GM12864 (cell line): ENCODE measurements around the gene SCNN1A.
"Not testable (repeated sequence)": the region's sequence is repeated elsewhere in the genome, so short reads cannot be mapped to it uniquely, and the experiment has no call there.

Experiments used
- DNase-seq: peaks from one replicate; pipeline ENCODE4 v3.0.0-alpha.2; 2011; ENCODE audit warnings: low read depth
- H3K4me3 ChIP-seq: 2 replicates; pipeline ENCODE4 v1.5.1; 2011; ENCODE audit warnings: mild to moderate bottlenecking, low read depth, low read length, control low read depth
- TF ChIP-seq, protein P1 (sequence below): IDR thresholded peaks from 2 replicates; pipeline ENCODE4 v1.5.1; 2011; ENCODE audit warnings: low read depth, mild to moderate bottlenecking, moderate library complexity, low read length, control low read depth, inconsistent platforms; ENCODE audit errors: missing control alignments

Gene SCNN1A

GRCh38 chr12:6346942-6347341 lies 28.4 kb downstream of the SCNN1A start:
- no peak overlapping the region for H3K4me3 ChIP-seq
- TF ChIP-seq, protein P1, sequence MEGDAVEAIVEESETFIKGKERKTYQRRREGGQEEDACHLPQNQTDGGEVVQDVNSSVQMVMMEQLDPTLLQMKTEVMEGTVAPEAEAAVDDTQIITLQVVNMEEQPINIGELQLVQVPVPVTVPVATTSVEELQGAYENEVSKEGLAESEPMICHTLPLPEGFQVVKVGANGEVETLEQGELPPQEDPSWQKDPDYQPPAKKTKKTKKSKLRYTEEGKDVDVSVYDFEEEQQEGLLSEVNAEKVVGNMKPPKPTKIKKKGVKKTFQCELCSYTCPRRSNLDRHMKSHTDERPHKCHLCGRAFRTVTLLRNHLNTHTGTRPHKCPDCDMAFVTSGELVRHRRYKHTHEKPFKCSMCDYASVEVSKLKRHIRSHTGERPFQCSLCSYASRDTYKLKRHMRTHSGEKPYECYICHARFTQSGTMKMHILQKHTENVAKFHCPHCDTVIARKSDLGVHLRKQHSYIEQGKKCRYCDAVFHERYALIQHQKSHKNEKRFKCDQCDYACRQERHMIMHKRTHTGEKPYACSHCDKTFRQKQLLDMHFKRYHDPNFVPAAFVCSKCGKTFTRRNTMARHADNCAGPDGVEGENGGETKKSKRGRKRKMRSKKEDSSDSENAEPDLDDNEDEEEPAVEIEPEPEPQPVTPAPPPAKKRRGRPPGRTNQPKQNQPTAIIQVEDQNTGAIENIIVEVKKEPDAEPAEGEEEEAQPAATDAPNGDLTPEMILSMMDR: no peak
- DNase-seq: no peak

- H3K4me3 ChIP-seq: no peak overlapping the region
- DNase-seq: no peak
- TF ChIP-seq, protein P1: no peak
Observed at GRCh38 chr12:6346235-6346832, 29.0 kb downstream of the SCNN1A start.

- DNase-seq: no peak
- TF ChIP-seq, protein P1: no peak
- H3K4me3 ChIP-seq: no peak overlapping the region
Observed at GRCh38 chr12:6345319-6346091, 29.9 kb downstream of the SCNN1A start.

DNA sequence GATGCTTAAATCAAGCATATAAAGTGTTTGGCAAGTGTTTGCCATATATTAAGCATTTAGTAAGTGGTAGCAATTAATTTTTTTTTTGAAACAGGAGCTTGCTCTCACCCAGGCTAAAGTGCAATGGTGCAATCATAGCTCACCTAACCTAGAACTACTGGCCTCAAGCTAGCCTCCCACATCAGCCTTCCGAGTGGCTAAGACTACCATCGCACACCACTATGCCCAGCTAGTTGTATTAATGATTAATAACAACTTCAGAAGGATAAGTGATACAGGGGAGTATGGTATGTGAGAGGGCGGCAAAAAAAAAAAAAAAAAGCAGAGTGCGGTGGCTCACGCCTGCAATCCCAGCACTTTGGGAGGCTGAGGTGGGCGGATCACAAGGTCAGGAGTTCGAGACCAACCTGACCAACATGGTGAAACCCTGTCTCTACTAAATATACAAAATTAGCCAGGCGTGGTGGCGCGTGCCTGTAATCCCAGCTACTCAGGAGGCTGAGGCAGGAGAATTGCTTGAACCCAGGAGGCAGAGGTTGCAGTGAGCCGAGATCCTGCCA lies 31.2 kb downstream of the SCNN1A start:
- H3K4me3 ChIP-seq, DNase-seq: not testable (repeated sequence)

DNA sequence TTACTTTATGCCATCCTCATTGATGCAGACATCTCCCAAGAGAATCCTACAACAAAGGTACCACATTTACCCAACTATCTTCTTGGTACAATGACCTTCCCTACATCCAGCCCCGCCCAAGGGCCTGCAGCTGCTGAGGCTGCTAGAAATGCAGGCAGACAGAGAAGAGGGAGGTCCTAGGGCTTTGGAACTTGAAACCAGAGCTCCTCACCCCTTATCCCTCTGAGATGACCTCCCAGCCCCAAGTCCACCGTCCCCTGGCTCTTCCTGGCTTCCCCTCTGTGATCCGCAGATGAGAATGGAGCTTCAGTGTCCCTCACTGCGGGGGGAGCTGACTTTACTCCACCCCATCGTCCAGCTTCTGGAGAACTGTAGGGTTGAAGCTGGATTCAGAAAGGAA lies 31.8 kb downstream of the SCNN1A start:
- TF ChIP-seq, protein P1: no peak
- no peak overlapping the region for H3K4me3 ChIP-seq
- no peak for DNase-seq

DNA sequence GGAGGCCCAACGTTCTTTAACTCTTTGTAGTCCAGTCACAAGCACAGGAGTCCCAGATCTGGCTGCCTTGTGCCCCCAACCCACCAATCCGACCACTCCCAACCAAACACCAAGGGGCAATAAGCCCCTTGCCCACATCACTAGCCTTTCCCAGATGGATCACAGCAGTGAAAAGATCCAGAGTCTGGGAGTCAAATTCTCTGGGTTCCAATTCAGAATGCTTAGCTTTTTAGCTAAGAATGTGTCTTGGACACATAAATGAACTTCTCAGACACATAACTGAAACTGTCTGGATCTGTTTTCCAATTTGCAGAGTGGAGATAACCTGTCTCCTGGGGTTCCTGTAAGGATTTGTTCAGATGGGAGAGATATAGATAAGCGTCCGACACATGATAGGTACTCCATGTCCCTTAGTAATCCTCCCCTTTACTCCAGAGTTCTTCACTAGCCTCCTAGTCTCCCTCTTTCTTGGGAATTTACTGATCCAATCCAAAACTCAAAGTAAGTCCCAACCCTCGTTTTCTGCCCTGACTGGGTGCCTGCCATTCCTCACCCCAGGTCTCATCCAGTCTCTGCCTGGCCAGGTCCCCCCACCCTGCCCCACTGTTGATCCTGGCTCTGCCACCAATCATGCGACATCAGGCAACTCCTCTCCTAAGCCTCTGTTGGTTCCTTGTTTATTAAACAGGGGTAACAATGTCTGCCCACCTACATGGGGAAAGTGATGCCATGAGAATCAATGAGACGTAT lies 33.0 kb downstream of the SCNN1A start:
- no peak for DNase-seq
- TF ChIP-seq, protein P1: no peak
- H3K4me3 ChIP-seq: peak overlapping the region; percentile 66

DNA sequence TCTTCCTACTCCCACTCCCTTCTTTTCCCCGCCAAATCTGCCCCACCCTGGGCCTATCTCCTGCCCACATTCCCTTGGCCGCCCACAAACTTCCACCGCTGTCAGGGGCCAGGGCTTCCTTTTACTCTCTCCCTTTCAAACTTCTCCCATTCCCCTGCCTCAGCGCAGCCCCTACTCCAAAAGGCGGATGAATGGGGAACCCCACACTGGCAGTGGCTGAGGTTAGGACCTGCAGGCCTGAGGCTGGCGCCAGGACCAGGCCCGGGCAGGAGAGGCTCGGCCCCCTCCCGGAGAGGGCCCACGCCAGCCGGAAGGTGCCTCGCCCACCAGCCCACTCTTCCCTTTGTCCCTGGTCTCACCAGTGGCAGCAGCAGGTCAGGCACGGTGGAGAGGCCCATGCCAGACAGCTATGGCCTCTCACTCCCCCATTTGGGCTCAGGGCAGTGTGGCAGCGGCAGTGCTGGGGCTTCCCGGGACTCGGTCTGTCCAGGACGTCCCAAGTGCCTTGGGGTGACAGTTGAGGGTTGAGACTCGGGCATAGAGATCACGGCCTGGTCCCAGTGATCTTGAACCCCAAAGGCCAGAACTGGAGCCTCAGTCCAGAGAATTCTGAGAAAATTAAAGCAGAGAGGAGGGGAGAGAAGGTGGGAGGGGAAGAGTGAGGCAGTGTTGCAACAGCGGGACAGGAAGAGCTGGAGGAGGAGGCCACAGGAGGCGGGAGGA lies 33.8 kb downstream of the SCNN1A start, which contains the start of gene TNFRSF1A:
Gene TNFRSF1A, minus strand, starts transcription at position 660 of the 723 bp plus-strand sequence. Its CDS starts 262 bp downstream, at position 398.
- no peak for DNase-seq
- H3K4me3 ChIP-seq: peak within 1 kb of the TSS; percentile 66

More for the DNA sequence above, 33.8 kb downstream of the SCNN1A start, which contains the start of gene TNFRSF1A:
- TF ChIP-seq, protein P1: no peak
